Stimulated activated CD4-positive, alpha-beta T cell treated with anti-CD3 and anti-CD28 coated beads, TNF-alpha, amount 100 ng/mL, for 48 hours (primary cell): Measurements from ENCODE around the gene SIX1.

Experiments used
- DNase-seq, 3 donors: peaks; one replicate each; pipeline ENCODE4 v3.0.0-alpha.2; 2020; ENCODE audit warnings: low read depth in 3 of 3

SIX1 gene

GRCh38 chr14:60648934-60649874, at the start of gene SIX1:
TSS of gene SIX1 (minus strand) at chr14:60649477. CDS start at chr14:60649189, 288 bp downstream.
- no peak for DNase-seq

- no peak for DNase-seq
Measured at GRCh38 chr14:60695327-60695726, 46.0 kb upstream of the SIX1 start.

GRCh38 chr14:60691383-60692113, 42.3 kb upstream of the SIX1 start:
- no peak for DNase-seq

- DNase-seq: no peak
Measured at GRCh38 chr14:60686865-60687264, 37.6 kb upstream of the SIX1 start.

GRCh38 chr14:60684203-60684602, 34.9 kb upstream of the SIX1 start:
- no peak for DNase-seq

GRCh38 chr14:60681271-60681670, 32.0 kb upstream of the SIX1 start:
- no peak for DNase-seq

GRCh38 chr14:60680511-60680910, 31.2 kb upstream of the SIX1 start:
- no peak for DNase-seq

GRCh38 chr14:60679566-60680258, 30.4 kb upstream of the SIX1 start:
- no peak for DNase-seq

GRCh38 chr14:60677701-60678100, 28.4 kb upstream of the SIX1 start:
- DNase-seq: no peak

GRCh38 chr14:60670989-60671388, 21.7 kb upstream of the SIX1 start:
- no peak for DNase-seq

GRCh38 chr14:60668431-60669112, 19.3 kb upstream of the SIX1 start:
- no peak for DNase-seq

GRCh38 chr14:60665177-60665550, 15.9 kb upstream of the SIX1 start:
- DNase-seq: no peak

- DNase-seq: no peak
Measured at GRCh38 chr14:60662982-60663381, 13.7 kb upstream of the SIX1 start.

GRCh38 chr14:60661721-60662120, 12.4 kb upstream of the SIX1 start:
- no peak for DNase-seq

GRCh38 chr14:60658909-60659585, 9.8 kb upstream of the SIX1 start:
- DNase-seq: no peak

GRCh38 chr14:60658211-60658690, 9.0 kb upstream of the SIX1 start:
- no peak for DNase-seq

GRCh38 chr14:60657456-60658210, 8.4 kb upstream of the SIX1 start:
- DNase-seq: no peak

- DNase-seq: no peak
Measured at GRCh38 chr14:60656686-60657455, 7.6 kb upstream of the SIX1 start.

GRCh38 chr14:60655898-60656685, 6.8 kb upstream of the SIX1 start:
- DNase-seq: no peak
